ENCODE measurements around the gene GTPBP6. TPM values are rescaled to one million over a fixed set of nuclear protein-coding genes. Genes with fewer than 3 reads are reported as not detected.

Gene GTPBP6
- total RNA-seq, 4 donors from 2014 or later = 39.3 to 84.1 (median 56.3) TPM

- TF ChIP-seq EP300 (IDR thresholded peaks at IDR 0.05) (no peak), CTCF (IDR thresholded peaks at IDR 0.05) (no peak), POLR2A (IDR thresholded peaks at IDR 0.05) (no peak)
- 0% methylated on average over 1 to 3 of the region's 49 CpGs for whole genome bisulfite sequencing, 2 donors
- DNase-seq (ENCODE audit: low spot score in 2 of 2) = no peak
- H3K27ac ChIP-seq = peak overlapping the region in 2 of 4 donors; percentile 45 to 65
- H3K27me3 ChIP-seq = peaks cover 0 to 20% of the 10 kb centered on the region in 2 donors
- H3K4me1 ChIP-seq = peaks cover 0 to 28% (median 14%) of the 10 kb centered on the region in 4 donors
- H3K4me3 ChIP-seq = peak overlapping the region; percentile 18 to 56 (median 43)
- no peaks in the 10 kb centered on the region for H3K36me3 ChIP-seq
- no peaks in the 10 kb centered on the region for H3K9me3 ChIP-seq
These were observed 41.9 kb downstream of the GTPBP6 start for GRCh38 chrX:276581-277201.

GRCh38 chrX:275967-276580 lies 42.5 kb downstream of the GTPBP6 start:
- H3K36me3 ChIP-seq = no peaks in the 10 kb centered on the region
- H3K4me1 ChIP-seq = peaks cover 0 to 22% (median 14%) of the 10 kb centered on the region in 4 donors
- peak; percentile 59 to 69 for DNase-seq (ENCODE audit: low spot score in 2 of 2)
- no peaks in the 10 kb centered on the region for H3K9me3 ChIP-seq
- H3K4me3 ChIP-seq = peak overlapping the region; percentile 18 to 56 (median 43)
- peak overlapping the region in 2 of 4 donors; percentile 45 to 65 for H3K27ac ChIP-seq
- no peak for TF ChIP-seq EP300 (IDR thresholded peaks at IDR 0.05)
- no peak for TF ChIP-seq POLR2A (IDR thresholded peaks at IDR 0.05)
- TF ChIP-seq CTCF (IDR thresholded peaks at IDR 0.05) = no peak
- WGBS, 2 donors = 0 to 3% methylated on average over 5 to 24 of the region's 36 CpGs
- H3K27me3 ChIP-seq = peaks cover 0 to 20% of the 10 kb centered on the region in 2 donors

- TF ChIP-seq CTCF (IDR thresholded peaks at IDR 0.05) (no peak), EP300 (IDR thresholded peaks at IDR 0.05) (no peak), POLR2A (IDR thresholded peaks at IDR 0.05) (no peak)
- H3K27ac ChIP-seq = peak overlapping the region in 2 of 4 donors; percentile 23 to 65
- H3K36me3 ChIP-seq = no peaks in the 10 kb centered on the region
- no peak for DNase-seq (ENCODE audit: low spot score in 2 of 2)
- H3K27me3 ChIP-seq = peaks cover 0 to 20% of the 10 kb centered on the region in 2 donors
- H3K4me1 ChIP-seq = peaks cover 0 to 21% (median 14%) of the 10 kb centered on the region in 4 donors
- no peaks in the 10 kb centered on the region for H3K9me3 ChIP-seq
- WGBS, 2 donors = 28 to 39% methylated on average over 26 to 29 of the region's 32 CpGs
- peak overlapping the region; percentile 18 to 56 (median 43) for H3K4me3 ChIP-seq
These were observed 43.1 kb downstream of the GTPBP6 start for GRCh38 chrX:275476-275966.

- Histone ChIP-seq H3K27me3 (peaks cover 0 to 20% of the 10 kb centered on the region in 2 donors), H3K36me3 (no peaks in the 10 kb centered on the region), H3K4me1 (peaks cover 0 to 21% (median 14%) of the 10 kb centered on the region in 4 donors), H3K9me3 (no peaks in the 10 kb centered on the region), H3K4me3 (peak overlapping the region in 1 of 4 donors; percentile 56), H3K27ac (peak overlapping the region in 1 of 4 donors; percentile 65)
- no peak for DNase-seq (ENCODE audit: low spot score in 2 of 2)
- TF ChIP-seq POLR2A (IDR thresholded peaks at IDR 0.05) = no peak
- TF ChIP-seq CTCF (IDR thresholded peaks at IDR 0.05) = no peak
- TF ChIP-seq EP300 (IDR thresholded peaks at IDR 0.05) = no peak
- 52 to 64% methylated on average over 16 of the region's 16 CpGs for WGBS, 2 donors
These were observed 43.6 kb downstream of the GTPBP6 start for GRCh38 chrX:274904-275475.
